ENCODE data around the gene CEACAM20. TPM values are rescaled to one million over a fixed set of nuclear protein-coding genes. Genes with fewer than 3 reads are reported as not detected.
"Not testable (repeated sequence)": the region's sequence is repeated elsewhere in the genome, so short reads cannot be mapped to it uniquely, and the experiment has no call there.

The CEACAM20 gene
- total RNA-seq, 1 donor from 2014 or later = not detected

DNA sequence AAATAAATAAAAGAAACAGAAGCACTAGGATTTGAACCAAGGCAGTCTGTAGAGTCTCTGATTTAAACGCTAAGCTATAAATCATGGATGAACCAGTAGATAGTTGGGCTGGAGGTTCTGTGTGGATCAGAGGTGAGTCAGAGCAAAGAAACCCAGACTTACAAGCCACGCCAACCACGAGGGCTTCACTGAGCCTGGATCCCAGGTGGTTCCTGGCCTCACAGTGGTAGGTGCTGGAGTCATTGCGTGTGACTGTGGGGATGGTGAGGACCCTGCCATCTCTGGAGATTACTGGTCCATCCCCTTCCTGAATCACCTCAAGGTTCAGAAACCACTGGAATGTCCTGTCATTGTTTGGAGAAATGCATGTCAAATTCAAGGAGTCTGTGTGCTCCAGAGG lies 19.3 kb upstream of the CEACAM20 start:
- DNase-seq = peak; percentile 69

DNA sequence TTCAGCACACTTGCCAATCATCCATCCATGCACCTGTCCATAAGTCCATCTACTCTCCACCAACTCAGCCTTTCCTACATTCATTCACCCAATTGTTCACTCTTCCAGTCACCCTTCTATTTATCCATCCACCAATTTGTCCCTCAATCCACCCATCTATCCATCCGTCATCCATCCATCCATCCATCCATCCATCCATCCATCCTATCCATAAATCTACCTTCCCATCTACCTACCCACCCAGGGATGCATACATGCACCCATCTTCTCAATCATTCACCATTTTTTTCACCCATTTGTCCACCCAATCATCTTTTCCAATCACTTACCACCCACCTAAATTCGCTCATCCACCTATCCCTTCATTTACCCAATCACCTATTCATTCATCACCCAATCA lies 14.6 kb upstream of the CEACAM20 start:
- no peak for DNase-seq

DNA sequence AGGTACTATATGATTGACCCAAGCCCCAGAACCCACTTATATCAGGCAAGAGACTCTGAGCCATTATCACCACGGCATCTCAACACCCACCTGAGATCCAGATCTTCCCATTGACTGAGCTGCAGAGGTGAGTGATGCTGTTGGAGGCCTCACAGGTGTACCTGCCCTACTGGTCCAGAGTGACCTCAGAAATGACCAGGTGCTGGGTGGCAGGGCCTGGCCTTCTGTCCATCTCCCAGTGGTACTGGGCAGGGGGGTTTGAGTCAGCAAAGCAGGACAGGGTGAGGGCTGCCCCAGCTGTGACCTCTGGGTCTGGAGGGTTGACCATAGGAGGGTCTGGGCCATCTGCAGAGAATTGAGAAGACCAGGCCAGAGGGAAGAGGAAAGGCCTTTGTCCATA lies 13.2 kb upstream of the CEACAM20 start:
- no peak for DNase-seq

GRCh38 chr19:44540736-44541135 lies 11.3 kb upstream of the CEACAM20 start:
- no peak for DNase-seq

- DNase-seq = no peak
These were observed 10.5 kb upstream of the CEACAM20 start for GRCh38 chr19:44539991-44540390.

GRCh38 chr19:44539236-44539826 lies 9.9 kb upstream of the CEACAM20 start:
- DNase-seq = no peak

- DNase-seq = not testable (repeated sequence)
These were observed 5.9 kb upstream of the CEACAM20 start for GRCh38 chr19:44535361-44535760.

GRCh38 chr19:44532819-44533218 lies 3.3 kb upstream of the CEACAM20 start:
- no peak for DNase-seq

DNA sequence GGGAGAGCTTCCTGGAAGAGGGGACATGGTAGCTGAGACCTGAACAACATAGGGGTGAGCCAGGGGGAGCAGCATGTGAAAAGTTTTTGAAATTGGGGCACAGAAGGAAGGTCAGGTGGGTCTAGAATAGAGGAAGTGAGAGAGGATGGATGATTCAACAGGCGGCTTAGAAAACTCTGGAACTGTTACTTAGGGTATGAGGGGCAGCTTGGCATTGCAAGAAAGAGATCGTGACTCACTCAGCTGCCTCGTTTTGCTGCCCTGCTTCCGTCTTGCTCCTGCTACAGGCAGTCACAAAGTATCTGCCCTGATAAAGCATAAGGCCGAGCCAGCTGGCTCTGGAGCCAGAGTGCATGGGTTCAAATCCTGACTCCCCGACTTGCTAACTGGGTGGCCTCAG lies 1.3 kb upstream of the CEACAM20 start:
- peak; percentile 72 for DNase-seq

DNA sequence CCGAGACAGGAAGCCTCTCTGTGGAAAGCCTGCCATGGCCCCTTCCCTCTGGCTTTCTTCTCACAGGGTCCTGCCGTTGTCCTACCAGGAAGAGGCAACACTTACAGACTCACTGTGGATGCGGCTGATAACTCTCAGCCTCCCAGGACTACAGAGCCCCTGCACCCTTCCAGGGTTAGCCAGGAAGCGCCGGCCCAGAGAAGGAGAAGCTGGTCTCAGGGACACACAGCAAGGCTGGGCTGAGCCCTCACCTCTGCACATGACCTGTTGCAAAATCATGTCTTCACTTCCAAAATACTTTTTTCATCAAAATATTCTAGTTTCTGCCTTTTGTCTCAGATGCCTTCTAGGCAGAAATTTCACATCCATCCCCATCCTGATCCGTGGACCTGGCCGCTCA lies 1.9 kb downstream of the CEACAM20 start:
- no peak for DNase-seq

- no peak for DNase-seq
These were observed 3.6 kb downstream of the CEACAM20 start for GRCh38 chr19:44525721-44526430.

DNA sequence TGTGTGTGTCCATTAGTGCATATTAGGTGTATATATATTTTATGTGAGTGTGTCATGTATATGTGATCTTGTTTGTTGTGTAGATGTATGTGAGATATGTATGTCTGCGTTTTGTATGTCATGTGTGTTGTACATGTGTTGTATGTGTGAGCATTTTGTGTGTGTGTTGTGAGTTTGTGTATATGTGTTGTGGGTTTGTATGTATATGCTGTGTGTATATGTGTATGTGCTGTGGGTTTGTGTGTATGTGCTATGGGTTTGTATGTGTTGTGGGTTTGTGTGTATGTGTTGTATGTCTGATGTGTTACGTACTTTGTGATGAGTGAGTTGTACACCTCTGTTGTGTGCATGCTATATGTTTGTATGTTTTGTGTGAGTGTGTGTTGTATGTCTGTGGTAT lies 8.1 kb downstream of the CEACAM20 start:
- no peak for DNase-seq

DNA sequence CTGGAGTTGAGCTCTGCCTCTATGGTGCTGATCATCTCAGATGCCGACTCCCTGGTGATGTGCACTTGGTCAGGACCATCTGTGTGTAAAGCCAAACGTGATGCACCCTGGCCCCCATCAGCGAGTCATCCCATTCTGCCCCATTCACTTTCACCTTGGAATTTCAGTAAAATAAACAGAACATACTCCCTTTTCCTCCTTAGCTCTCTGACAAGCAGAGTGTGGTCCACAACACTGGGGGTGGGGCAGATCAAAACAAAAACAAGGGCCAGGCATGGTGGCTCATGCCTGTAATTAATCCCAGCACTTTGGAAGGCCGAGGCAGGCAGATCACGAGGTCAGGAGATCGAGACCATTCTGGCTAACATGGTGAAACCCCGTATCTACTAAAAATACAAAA lies 12.3 kb downstream of the CEACAM20 start:
- DNase-seq = no peak

DNA sequence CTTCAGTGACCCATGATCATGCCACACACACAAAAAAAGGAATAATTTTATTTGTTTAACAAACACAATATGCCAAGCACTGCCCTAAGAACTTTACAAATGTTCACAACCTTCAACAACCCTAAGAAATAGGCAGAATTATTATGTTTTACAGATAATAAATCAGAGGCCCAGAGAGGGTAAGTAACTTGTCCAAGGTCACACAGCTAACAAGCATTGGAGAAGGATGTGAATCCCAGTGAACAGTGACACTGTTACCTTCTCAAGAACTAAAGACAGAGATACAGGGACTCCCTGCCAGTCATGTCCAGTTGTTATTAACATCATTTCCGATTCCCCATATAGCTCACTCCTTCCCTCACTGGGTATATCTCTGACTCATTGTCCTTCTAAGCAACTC lies 13.6 kb downstream of the CEACAM20 start:
- no peak for DNase-seq

DNA sequence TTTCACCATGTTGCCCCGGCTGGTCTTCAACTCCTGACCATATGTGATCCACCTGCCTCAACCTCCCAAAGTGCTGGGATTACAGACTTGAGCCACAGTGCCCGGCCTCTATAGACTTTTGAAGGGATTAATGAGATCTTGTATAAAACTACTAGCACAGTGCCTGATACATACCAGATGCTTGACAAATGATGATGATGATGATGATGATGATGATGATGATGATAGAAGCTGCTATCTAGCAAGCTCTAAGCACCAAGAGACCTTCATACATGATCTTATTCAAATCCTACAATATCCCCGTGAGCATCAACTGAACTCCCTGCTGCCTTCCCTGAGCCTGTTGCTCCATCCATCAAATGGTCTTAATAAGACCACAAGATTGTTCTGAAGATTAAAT lies 14.4 kb downstream of the CEACAM20 start:
- no peak for DNase-seq

GRCh38 chr19:44512326-44513298 lies 16.9 kb downstream of the CEACAM20 start:
- peak; percentile 77 for DNase-seq

GRCh38 chr19:44509478-44509877 lies 20.0 kb downstream of the CEACAM20 start:
- DNase-seq = no peak

DNA sequence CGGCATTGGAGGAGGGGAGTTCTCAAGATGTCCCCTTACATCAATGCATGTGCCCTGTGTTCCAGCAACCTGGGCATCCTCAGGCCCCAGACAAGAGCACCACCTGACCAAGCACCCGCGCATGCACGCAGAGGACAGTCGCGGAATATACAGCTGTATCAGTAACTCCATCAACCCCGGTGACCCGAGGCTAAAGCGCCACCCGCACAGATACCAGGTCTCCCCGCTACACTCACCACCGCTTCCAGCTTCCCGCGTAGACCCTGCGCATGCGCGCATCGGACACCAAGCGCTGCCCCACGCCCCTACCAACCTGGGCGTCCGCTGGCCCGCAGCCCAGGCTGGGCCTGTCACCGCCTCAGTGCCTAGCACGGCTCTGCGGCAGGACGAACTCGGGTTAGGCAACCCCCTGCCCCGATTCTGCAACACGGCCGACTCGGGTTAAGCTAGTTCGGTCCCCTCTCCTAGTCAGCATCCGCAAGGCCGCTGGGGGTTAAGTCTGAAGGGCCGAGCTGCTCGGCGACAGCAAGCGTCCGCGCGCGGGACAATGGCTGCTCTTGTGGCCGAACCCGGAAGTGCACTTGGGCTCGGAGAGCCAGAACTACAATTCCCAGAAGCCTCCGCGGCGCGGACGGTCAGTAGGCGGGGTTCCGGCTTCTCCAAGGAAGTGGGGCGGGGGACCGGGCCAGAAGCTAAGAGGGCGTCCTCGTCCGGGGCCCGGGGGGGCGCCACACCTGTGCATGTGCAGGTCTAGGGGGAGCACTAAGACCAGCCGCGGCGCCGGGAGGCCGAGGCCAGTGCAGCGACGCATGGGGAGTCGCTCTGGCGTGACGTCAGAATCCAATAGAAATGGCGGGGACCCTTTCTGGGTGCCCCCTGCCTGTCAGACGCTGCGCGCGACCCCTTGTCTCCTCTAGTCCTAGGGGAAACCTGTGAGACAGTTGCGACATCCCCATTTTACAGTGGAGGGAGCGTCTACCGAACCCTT lies 29.2 kb downstream of the CEACAM20 start, which contains the start of gene ZNF180:
TSS of gene ZNF180 (minus strand) at position 561 of the 988 bp plus-strand sequence. CDS start 3,188 bp downstream, outside the sequence.
- DNase-seq = peak; percentile 95

DNA sequence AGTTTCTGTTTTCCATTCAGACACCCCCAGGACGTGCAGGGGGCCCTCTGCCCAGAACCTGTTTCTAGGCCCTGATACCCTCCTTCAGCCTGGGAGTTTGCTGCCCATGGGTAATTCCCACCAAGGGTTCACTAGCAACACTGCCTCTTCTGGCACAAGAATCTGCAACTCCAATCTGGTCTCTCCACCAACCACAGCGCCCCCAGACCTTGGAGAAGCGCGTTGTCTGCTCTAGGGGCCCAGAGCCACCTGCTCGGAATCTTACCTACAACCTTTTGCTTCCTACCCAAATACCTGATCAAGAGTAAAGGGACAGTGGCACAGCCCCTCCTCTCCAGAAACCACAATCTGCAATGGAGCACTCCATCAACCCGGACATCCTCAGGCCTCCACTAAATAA lies 29.9 kb downstream of the CEACAM20 start:
- DNase-seq = no peak

- DNase-seq = no peak
These were observed 30.5 kb downstream of the CEACAM20 start for GRCh38 chr19:44498988-44499387.

- no peak for DNase-seq
These were observed 32.8 kb downstream of the CEACAM20 start for GRCh38 chr19:44496711-44497110.
